PC-3 (cell line): Measurements from ENCODE around the gene BRD3. TPM values are rescaled to one million over a fixed set of nuclear protein-coding genes. Genes with fewer than 3 reads are reported as not detected.

Experiments
- ATAC-seq: fragments of 200-7000 bp; cut with Tn5 transposase; 2 replicates; pipeline ENCODE4 v1.9.1; 2020; ENCODE audit warnings: mild to moderate bottlenecking, moderate library complexity
- BruUV-seq: library from RNA; stranded (reverse); fragments of 400-500 nt; replicated peaks from 2 replicates; lab custom pipeline; 2021; lab: Mats Ljungman, UMichigan
- CTCF ChIA-PET: fragments of 300-600 bp; sonication (Branson Sonifier 250); formaldehyde crosslinking; loops from one replicate; lab custom pipeline; 2022; ENCODE audit warnings: antibody characterized with exemption; lab: Charles Lee
- POLR2A ChIA-PET: fragments of 300-600 bp; sonication (Branson Sonifier 250); formaldehyde crosslinking; loops from one replicate; lab custom pipeline; 2022; ENCODE audit warnings: antibody characterized with exemption; ENCODE audit not compliant: unreplicated experiment; lab: Charles Lee
- DNase-seq: peaks from one replicate; pipeline ENCODE4 v3.0.0-alpha.2; 2015
- H2AFZ ChIP-seq: fragments of 300-600 bp; sonication (generic); 2 replicates; pipeline ENCODE4 v1.6.0; 2016; ENCODE audit warnings: antibody characterized with exemption, low read length
- H3F3A ChIP-seq: fragments of 300-600 bp; sonication (generic); one replicate; pipeline ENCODE4 v1.6.0; 2017; ENCODE audit warnings: antibody characterized with exemption, low read length, control low read depth, mild to moderate bottlenecking; ENCODE audit not compliant: unreplicated experiment
- H3K27ac ChIP-seq: fragments of 300-600 bp; sonication (generic); 2 replicates; pipeline ENCODE4 v1.5.1; 2016; ENCODE audit warnings: mild to moderate bottlenecking, low read length
- H3K27me3 ChIP-seq: fragments of 300-600 bp; sonication (generic); 2 replicates; pipeline ENCODE4 v1.6.1; 2016; ENCODE audit warnings: low read length, mixed read lengths
- H3K36me3 ChIP-seq: fragments of 300-600 bp; sonication (generic); 2 replicates; pipeline ENCODE4 v1.6.1; 2016; ENCODE audit warnings: low read depth, mixed run types, low read length, mixed read lengths
- H3K4me1 ChIP-seq: fragments of 300-600 bp; sonication (generic); 2 replicates; pipeline ENCODE4 v1.5.1; 2016; ENCODE audit warnings: low read length; ENCODE audit not compliant: insufficient read depth
- H3K4me2 ChIP-seq: fragments of 300-600 bp; sonication (generic); 2 replicates; pipeline ENCODE4 v1.6.0; 2016; ENCODE audit warnings: low read length
- H3K4me3 ChIP-seq: fragments of 300-600 bp; sonication (generic); 2 replicates; pipeline ENCODE4 v1.5.1; 2016; ENCODE audit warnings: mild to moderate bottlenecking, low read length, mixed read lengths
- H3K79me2 ChIP-seq: fragments of 300-600 bp; sonication (generic); 2 replicates; pipeline ENCODE4 v1.6.1; 2017; ENCODE audit warnings: low read length, mixed read lengths
- H3K9ac ChIP-seq: fragments of 300-600 bp; sonication (generic); 2 replicates; pipeline ENCODE4 v1.6.0; 2016; ENCODE audit warnings: mild to moderate bottlenecking, low read length
- H3K9me2 ChIP-seq: fragments of 300-600 bp; sonication (generic); replicated peaks from 2 replicates; pipeline ENCODE4 v1.6.1; 2016; ENCODE audit warnings: mixed run types, low read length, mixed read lengths
- H3K9me3 ChIP-seq: fragments of 300-600 bp; sonication (generic); 2 replicates; pipeline ENCODE4 v1.6.1; 2016; ENCODE audit warnings: low read length, mixed read lengths
- H4K20me1 ChIP-seq: fragments of 300-600 bp; sonication (generic); 2 replicates; pipeline ENCODE4 v1.6.1; 2016; ENCODE audit warnings: low read length, mixed read lengths
- EZH2 ChIP-seq: fragments of 300-600 bp; sonication (generic); IDR thresholded peaks from one replicate; pipeline ENCODE4 v1.6.1; 2017; ENCODE audit warnings: antibody characterized with exemption, mild to moderate bottlenecking, low read length; ENCODE audit not compliant: unreplicated experiment
- EZH2phosphoT487 ChIP-seq: fragments of 300-600 bp; sonication (generic); IDR thresholded peaks from 2 replicates; pipeline ENCODE4 v1.6.1; 2018; ENCODE audit warnings: mild to moderate bottlenecking, antibody characterized with exemption, low read length, borderline replicate concordance
- intact Hi-C: fragments of 100-400 bp; cut with micrococcal nuclease; formaldehyde crosslinking; loops from 2 replicates; pipeline ENCODE4 v1.9.0; 2023
- total RNA-seq: library from RNA; depleted of rRNA; stranded (reverse); fragments of >200 nt; gene quantifications from 2 replicates; pipeline ENCODE4 v1.2.3, GENCODE V29; 2014
- TF ChIP-seq, protein P1 (sequence below): fragments of 300-600 bp; sonication (generic); conservative IDR thresholded peaks from 2 replicates; pipeline ENCODE4 v1.5.1; 2017; ENCODE audit warnings: antibody characterized with exemption, low read depth, mild to moderate bottlenecking, low read length

The BRD3 gene
- total RNA-seq, 1 experiment from 2014 or later: 5.5 TPM

DNA sequence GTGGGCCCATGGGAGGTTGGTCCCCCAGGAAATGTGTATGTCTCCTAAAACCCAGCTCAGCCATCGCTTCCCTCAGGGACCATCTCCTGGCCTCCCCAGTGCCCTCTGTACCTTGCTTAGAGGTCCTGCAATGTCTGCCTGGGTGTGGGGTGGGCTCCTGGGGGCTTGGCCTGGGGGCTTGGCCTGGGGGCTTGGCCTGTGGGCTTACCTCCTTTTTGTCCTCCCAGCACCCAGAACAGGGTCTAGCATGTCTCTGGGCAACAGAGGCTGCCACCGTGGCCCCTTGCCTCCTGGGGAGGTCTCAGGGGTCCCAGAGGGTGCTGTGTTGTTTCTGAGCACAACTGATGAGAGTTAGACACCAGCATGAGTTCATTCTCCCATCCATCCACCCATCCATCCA lies 65.0 kb downstream of the BRD3 start:
- no peaks in the 10 kb centered on the region for H3K36me3 ChIP-seq
- no peak overlapping the region for H3K4me3 ChIP-seq
- H3K27ac ChIP-seq: no peak overlapping the region
- H3K9me2 ChIP-seq: no peaks in the 10 kb centered on the region
- H4K20me1 ChIP-seq: no peaks in the 10 kb centered on the region
- POLR2A ChIA-PET: no interaction called here
- no peaks in the 10 kb centered on the region for H3K27me3 ChIP-seq
- intact Hi-C loops: no loop called here
- no peaks in the 10 kb centered on the region for H3K4me1 ChIP-seq
- H3K9me3 ChIP-seq: no peaks in the 10 kb centered on the region
- H3K4me2 ChIP-seq: no peak overlapping the region
- TF ChIP-seq, protein P1, sequence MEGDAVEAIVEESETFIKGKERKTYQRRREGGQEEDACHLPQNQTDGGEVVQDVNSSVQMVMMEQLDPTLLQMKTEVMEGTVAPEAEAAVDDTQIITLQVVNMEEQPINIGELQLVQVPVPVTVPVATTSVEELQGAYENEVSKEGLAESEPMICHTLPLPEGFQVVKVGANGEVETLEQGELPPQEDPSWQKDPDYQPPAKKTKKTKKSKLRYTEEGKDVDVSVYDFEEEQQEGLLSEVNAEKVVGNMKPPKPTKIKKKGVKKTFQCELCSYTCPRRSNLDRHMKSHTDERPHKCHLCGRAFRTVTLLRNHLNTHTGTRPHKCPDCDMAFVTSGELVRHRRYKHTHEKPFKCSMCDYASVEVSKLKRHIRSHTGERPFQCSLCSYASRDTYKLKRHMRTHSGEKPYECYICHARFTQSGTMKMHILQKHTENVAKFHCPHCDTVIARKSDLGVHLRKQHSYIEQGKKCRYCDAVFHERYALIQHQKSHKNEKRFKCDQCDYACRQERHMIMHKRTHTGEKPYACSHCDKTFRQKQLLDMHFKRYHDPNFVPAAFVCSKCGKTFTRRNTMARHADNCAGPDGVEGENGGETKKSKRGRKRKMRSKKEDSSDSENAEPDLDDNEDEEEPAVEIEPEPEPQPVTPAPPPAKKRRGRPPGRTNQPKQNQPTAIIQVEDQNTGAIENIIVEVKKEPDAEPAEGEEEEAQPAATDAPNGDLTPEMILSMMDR: no peak
- TF ChIP-seq EZH2: no peak
- no peak for TF ChIP-seq EZH2phosphoT487
- DNase-seq: no peak
- no peak overlapping the region for H3K9ac ChIP-seq
- no peak for ATAC-seq
- H3F3A ChIP-seq: no peaks in the 10 kb centered on the region
- no peaks in the 10 kb centered on the region for H3K79me2 ChIP-seq
- CTCF ChIA-PET: no interaction called here
- H2AFZ ChIP-seq: no peak overlapping the region
- BruUV-seq: no TSS peak

DNA sequence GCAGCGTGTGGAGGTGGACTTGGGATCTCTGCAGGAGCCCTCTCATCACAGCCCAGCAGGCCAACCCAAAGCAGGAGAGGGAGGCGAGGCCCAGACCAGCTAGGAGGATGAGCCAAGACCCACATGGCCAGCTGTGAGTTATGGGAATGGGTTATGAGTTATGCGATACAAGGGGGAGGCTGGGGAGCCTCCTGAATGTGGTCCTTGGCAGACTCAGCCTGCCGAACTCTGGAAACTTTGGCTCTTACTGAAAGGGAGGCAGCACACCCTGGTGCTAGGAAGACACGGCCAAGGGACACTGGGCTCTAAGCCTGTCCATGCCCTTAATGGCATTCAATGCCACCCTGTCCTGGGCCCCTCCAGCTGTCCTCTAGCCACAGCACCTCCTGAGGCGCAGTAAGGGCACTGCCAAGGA lies 68.0 kb downstream of the BRD3 start:
- ChIA-PET CTCF (interaction anchor here (0.7 kb wide), 1 partner anchor 13 kb away, joined by 4 read pairs; no protein-coding TSS in a partner anchor), POLR2A (no interaction called here)
- intact Hi-C loops: no loop called here
- Histone ChIP-seq H4K20me1 (no peaks in the 10 kb centered on the region), H3F3A (no peaks in the 10 kb centered on the region), H3K9me2 (no peaks in the 10 kb centered on the region), H3K9ac (no peak overlapping the region), H3K79me2 (no peaks in the 10 kb centered on the region), H3K36me3 (no peaks in the 10 kb centered on the region), H3K9me3 (no peaks in the 10 kb centered on the region), H3K27ac (no peak overlapping the region), H3K4me2 (no peak overlapping the region), H3K4me3 (no peak overlapping the region), H3K4me1 (no peaks in the 10 kb centered on the region), H3K27me3 (no peaks in the 10 kb centered on the region), H2AFZ (no peak overlapping the region)
- no TSS peak for BruUV-seq
- DNase-seq (no peak), ATAC-seq (no peak)
- TF ChIP-seq EZH2phosphoT487: no peak
- no peak for TF ChIP-seq EZH2
- TF ChIP-seq, protein P1: no peak

DNA sequence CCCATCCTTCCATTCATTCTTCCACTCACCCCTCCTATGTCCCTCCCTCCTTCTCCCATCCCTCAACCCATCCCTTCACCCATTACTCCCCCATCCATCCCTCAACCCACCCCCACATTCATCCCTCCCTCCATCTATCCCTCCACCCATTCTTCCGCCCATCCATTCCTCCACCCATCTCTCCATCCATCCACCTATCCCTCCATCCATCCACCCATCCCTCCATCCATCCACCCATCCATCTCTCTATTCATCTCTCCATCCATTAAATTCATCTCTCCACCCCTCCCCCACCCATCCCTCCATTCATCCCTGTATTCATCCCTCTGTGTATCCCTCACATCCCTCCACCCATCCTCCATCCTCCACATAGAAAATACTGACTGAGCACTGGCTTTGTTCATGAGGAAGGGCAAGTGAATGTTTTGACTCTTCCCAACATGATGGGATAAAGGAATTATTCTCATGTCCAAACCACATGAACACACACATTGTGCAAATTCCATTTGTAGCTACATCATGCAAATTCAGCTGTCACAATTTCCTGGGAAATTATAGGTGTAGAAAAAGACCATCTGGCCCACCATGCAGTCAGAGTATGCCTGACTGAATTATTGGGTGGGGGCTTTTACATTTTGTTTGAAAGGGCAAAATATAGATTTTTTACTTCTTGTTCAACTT lies 68.8 kb downstream of the BRD3 start:
- H3K4me1 ChIP-seq: no peaks in the 10 kb centered on the region
- no peaks in the 10 kb centered on the region for H3K79me2 ChIP-seq
- DNase-seq (no peak), ATAC-seq (no peak)
- H3K4me3 ChIP-seq: no peak overlapping the region
- H3K9me2 ChIP-seq: no peaks in the 10 kb centered on the region
- H2AFZ ChIP-seq: no peak overlapping the region
- H3K27me3 ChIP-seq: no peaks in the 10 kb centered on the region
- ChIA-PET POLR2A (no interaction called here), CTCF (no interaction called here)
- H3K36me3 ChIP-seq: no peaks in the 10 kb centered on the region
- H4K20me1 ChIP-seq: no peaks in the 10 kb centered on the region
- no peaks in the 10 kb centered on the region for H3F3A ChIP-seq
- no peak overlapping the region for H3K9ac ChIP-seq
- TF ChIP-seq EZH2phosphoT487: no peak
- intact Hi-C loops: no loop called here
- H3K9me3 ChIP-seq: no peaks in the 10 kb centered on the region
- H3K27ac ChIP-seq: no peak overlapping the region
- BruUV-seq: no TSS peak
- no peak overlapping the region for H3K4me2 ChIP-seq
